Esophagus muscularis mucosa (tissue), 4 donors: ENCODE measurements around the gene EYA4. TPM values are rescaled to one million over a fixed set of nuclear protein-coding genes. Genes with fewer than 3 reads are reported as not detected.

Experiments
- DNase-seq: peaks from one replicate; pipeline ENCODE4 v3.0.0-alpha.2; 2017; ENCODE audit errors: extremely low spot score
- H3K27ac ChIP-seq, 4 donors: fragments of 200-600 bp; sonication (generic); replicated peaks in 1 of 4; 1 replicate in 3 of 4; 2 replicates in 1 of 4; pipeline ENCODE4 v1.5.1; 2016 to 2019; ENCODE audit warnings: mild to moderate bottlenecking in 1 of 4
- H3K27me3 ChIP-seq, 4 donors: fragments of 200-600 bp; sonication (generic); one replicate each; pipeline versions ENCODE4 v1.5.1 to v1.6.0; 2016 to 2019
- H3K36me3 ChIP-seq, 4 donors: fragments of 200-600 bp; sonication (generic); one replicate each; pipeline ENCODE4 v1.5.1; 2016 to 2019
- H3K4me1 ChIP-seq, 4 donors: fragments of 200-600 bp; sonication (generic); one replicate each; pipeline ENCODE4 v1.5.1; 2016 to 2019
- H3K4me3 ChIP-seq, 4 donors: fragments of 200-600 bp; sonication (generic); 1 replicate in 2 of 4; 2 replicates in 2 of 4; pipeline ENCODE4 v1.5.1; 2016 to 2019; ENCODE audit warnings: mild to moderate bottlenecking in 4 of 4, moderate library complexity in 1 of 4
- H3K9me3 ChIP-seq, 4 donors: fragments of 200-600 bp; sonication (generic); 1 replicate in 3 of 4; 2 replicates in 1 of 4; pipeline ENCODE4 v1.5.1; 2016 to 2019
- EP300 ChIP-seq: sonication (generic); formaldehyde crosslinking; IDR thresholded peaks from one replicate; pipeline ENCODE4 v1.6.1; 2017; ENCODE audit warnings: antibody characterized with exemption
- POLR2A ChIP-seq: fragments of 450-650 bp; IDR thresholded peaks from one replicate; pipeline ENCODE4 v1.6.1; 2017; ENCODE audit warnings: antibody characterized with exemption, moderate library complexity, mild to moderate bottlenecking, low read depth
- POLR2AphosphoS5 ChIP-seq, 2 donors: sonication (generic); formaldehyde crosslinking; IDR thresholded peaks; one replicate each; pipeline ENCODE4 v1.6.1; 2017; ENCODE audit warnings: antibody characterized with exemption in 2 of 2
- WGBS: methylation state at CpG from one replicate; pipeline ENCODE4 v1.1.5; 2018; 5-methylcytosine and 5-hydroxymethylcytosine counted together
- intact Hi-C: fragments of 100-400 bp; cut with DNase I; formaldehyde crosslinking; loops from one replicate; pipeline ENCODE4 v1.15.1; 2023
- total RNA-seq, 4 donors: library from RNA; depleted of rRNA; stranded (reverse); fragments of >200 nt; gene quantifications; one replicate each; pipeline versions ENCODE4 v1.1.0 to v1.2.1, GENCODE V29; 2016
- TF ChIP-seq, protein P1 (sequence below), 3 experiments: fragments of 200-600 bp in 2 of 3; fragments of 450-650 bp in 1 of 3; sonication (generic) in 2 of 3; IDR thresholded peaks; one replicate each; pipeline ENCODE4 v1.5.1; 2017 to 2019; ENCODE audit warnings: antibody characterized with exemption in 3 of 3, mild to moderate bottlenecking in 2 of 3, moderate library complexity in 1 of 3

EYA4 gene
- total RNA-seq, 4 donors from 2014 or later: 1.5 to 3.3 (median 2.5) TPM

GRCh38 chr6:133300896-133301295 is 59.7 kb downstream of the EYA4 start:
- WGBS: 82% methylated on average over 3 of the region's 3 CpGs
- Histone ChIP-seq H3K4me3 (no peak overlapping the region), H3K27ac (no peak overlapping the region), H3K9me3 (no peaks in the 10 kb centered on the region), H3K4me1 (no peaks in the 10 kb centered on the region), H3K27me3 (no peaks in the 10 kb centered on the region), H3K36me3 (no peaks in the 10 kb centered on the region)
- intact Hi-C loops: no loop called here
- no peak for TF ChIP-seq POLR2AphosphoS5 (IDR thresholded peaks at IDR 0.05)
- no peak for TF ChIP-seq EP300
- TF ChIP-seq POLR2A: no peak
- TF ChIP-seq, protein P1, sequence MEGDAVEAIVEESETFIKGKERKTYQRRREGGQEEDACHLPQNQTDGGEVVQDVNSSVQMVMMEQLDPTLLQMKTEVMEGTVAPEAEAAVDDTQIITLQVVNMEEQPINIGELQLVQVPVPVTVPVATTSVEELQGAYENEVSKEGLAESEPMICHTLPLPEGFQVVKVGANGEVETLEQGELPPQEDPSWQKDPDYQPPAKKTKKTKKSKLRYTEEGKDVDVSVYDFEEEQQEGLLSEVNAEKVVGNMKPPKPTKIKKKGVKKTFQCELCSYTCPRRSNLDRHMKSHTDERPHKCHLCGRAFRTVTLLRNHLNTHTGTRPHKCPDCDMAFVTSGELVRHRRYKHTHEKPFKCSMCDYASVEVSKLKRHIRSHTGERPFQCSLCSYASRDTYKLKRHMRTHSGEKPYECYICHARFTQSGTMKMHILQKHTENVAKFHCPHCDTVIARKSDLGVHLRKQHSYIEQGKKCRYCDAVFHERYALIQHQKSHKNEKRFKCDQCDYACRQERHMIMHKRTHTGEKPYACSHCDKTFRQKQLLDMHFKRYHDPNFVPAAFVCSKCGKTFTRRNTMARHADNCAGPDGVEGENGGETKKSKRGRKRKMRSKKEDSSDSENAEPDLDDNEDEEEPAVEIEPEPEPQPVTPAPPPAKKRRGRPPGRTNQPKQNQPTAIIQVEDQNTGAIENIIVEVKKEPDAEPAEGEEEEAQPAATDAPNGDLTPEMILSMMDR (IDR thresholded peaks at IDR 0.05): no peak
- DNase-seq: no peak

DNA sequence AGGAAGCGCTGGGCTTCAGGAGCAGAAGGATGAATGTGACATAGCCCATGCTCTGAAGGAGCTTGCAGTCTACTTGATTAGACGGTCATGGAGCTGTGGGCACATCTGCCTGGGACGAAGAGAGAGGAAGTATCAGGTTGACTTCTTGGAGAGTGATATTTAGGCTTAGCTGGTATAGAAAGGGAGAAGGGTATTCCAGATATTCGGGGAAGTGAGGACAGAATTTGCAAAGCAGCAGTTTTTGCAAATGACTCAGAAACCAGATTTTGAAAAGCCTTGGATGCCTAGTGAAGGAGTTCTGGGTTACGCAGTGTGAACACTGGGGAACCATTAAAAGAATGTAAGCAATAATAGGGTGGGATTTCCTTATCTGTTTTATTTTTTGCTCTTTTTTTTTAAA is 60.7 kb downstream of the EYA4 start:
- H3K27me3 ChIP-seq: no peaks in the 10 kb centered on the region
- TF ChIP-seq, protein P1 (IDR thresholded peaks at IDR 0.05): no peak
- TF ChIP-seq POLR2A (no peak), EP300 (no peak), POLR2AphosphoS5 (IDR thresholded peaks at IDR 0.05) (no peak)
- no peak for DNase-seq
- H3K27ac ChIP-seq: no peak overlapping the region
- WGBS: 89% methylated on average over 5 of the region's 5 CpGs
- no peaks in the 10 kb centered on the region for H3K4me1 ChIP-seq
- H3K4me3 ChIP-seq: no peak overlapping the region
- no peaks in the 10 kb centered on the region for H3K9me3 ChIP-seq
- intact Hi-C loops: no loop called here
- no peaks in the 10 kb centered on the region for H3K36me3 ChIP-seq

DNA sequence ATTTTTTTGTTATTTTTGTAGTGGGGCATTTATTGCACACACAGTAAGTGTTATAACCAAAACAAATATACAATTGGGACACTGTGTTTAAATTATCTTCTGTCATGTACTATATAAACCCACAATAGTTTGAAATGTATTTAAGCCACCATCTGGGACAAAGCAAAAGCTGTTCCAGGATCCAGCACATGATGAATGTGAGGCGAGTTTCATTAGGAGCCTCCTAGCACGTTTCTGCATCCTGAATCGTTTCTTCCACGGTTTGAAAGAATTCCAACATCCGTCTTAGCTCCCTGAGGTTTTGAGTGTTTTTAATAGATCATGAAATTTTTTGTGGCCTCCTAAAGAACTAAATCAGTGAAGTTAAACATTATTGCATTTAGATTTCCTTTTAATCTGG is 65.8 kb downstream of the EYA4 start:
- WGBS: 31% methylated on average over 5 of the region's 5 CpGs
- DNase-seq: no peak
- Histone ChIP-seq H3K27ac (no peak overlapping the region), H3K9me3 (no peaks in the 10 kb centered on the region), H3K4me3 (no peak overlapping the region), H3K27me3 (no peaks in the 10 kb centered on the region), H3K4me1 (no peaks in the 10 kb centered on the region), H3K36me3 (no peaks in the 10 kb centered on the region)
- TF ChIP-seq, protein P1 (IDR thresholded peaks at IDR 0.05): no peak
- TF ChIP-seq EP300 (no peak), POLR2A (no peak), POLR2AphosphoS5 (IDR thresholded peaks at IDR 0.05) (no peak)
- intact Hi-C loops: no loop called here

DNA sequence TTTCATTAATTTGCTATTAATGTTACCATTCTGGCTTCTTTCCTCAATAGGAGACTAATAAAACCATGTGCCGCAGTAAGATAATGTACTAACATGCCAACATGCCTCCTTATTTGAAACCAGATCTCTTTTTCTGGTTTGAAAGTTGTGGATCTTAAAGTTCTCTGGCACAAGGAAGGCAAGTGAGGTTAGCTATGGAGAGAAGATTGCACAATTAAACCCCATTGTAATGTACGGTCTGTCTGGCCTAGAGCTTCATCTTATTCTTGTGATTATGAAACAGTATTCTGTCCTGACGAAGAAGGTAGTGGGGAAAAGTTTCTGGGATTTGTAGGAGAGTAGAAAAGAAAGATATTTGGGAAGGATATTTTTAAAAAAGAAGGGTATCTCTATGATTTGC is 68.4 kb downstream of the EYA4 start:
- Histone ChIP-seq H3K27me3 (no peaks in the 10 kb centered on the region), H3K27ac (no peak overlapping the region), H3K36me3 (no peaks in the 10 kb centered on the region), H3K4me3 (no peak overlapping the region), H3K9me3 (no peaks in the 10 kb centered on the region), H3K4me1 (no peaks in the 10 kb centered on the region)
- 81% methylated on average over 3 of the region's 3 CpGs for WGBS
- intact Hi-C loops: no loop called here
- DNase-seq: no peak
- no peak for TF ChIP-seq EP300
- TF ChIP-seq, protein P1 (IDR thresholded peaks at IDR 0.05): no peak
- TF ChIP-seq POLR2A: no peak
- no peak for TF ChIP-seq POLR2AphosphoS5 (IDR thresholded peaks at IDR 0.05)

DNA sequence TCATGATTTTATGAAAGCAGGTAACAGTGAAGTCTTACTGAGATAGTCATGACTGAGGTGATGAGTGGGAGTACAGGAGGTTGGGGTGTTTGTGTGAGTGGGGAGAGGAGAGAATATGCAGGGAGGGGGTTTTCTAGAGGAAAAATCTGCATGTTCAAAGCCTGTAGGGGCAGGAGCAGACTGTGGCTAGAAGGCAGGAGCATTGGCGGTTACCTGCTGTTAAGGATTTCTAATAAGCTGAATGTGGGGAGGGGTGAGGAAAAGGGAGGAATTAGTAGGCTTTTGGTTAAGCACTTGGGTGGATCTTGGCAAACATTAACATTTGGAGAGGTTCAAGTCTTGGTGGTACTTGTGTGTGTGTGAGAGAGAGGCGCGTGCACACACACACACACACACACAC is 70.8 kb downstream of the EYA4 start:
- Histone ChIP-seq H3K9me3 (no peaks in the 10 kb centered on the region), H3K27ac (no peak overlapping the region), H3K4me1 (no peaks in the 10 kb centered on the region), H3K36me3 (no peaks in the 10 kb centered on the region), H3K4me3 (no peak overlapping the region), H3K27me3 (no peaks in the 10 kb centered on the region)
- DNase-seq: no peak
- intact Hi-C loops: no loop called here
- WGBS: 93% methylated on average over 3 of the region's 3 CpGs
- TF ChIP-seq, protein P1 (IDR thresholded peaks at IDR 0.05): no peak
- TF ChIP-seq POLR2A: no peak
